ENCODE measurements around the gene ZNF701.
"Not testable (repeated sequence)": the region's sequence is repeated elsewhere in the genome, so short reads cannot be mapped to it uniquely, and the experiment has no call there.

The ZNF701 gene

GRCh38 chr19:52566588-52566987 lies 3.5 kb upstream of the ZNF701 start:
- DNase-seq: no peak

GRCh38 chr19:52567921-52568320 lies 2.2 kb upstream of the ZNF701 start:
- no peak for DNase-seq

- not testable (repeated sequence) for DNase-seq
Observed at GRCh38 chr19:52569638-52569999, 468 bp upstream of the ZNF701 start.

GRCh38 chr19:52584736-52585440 lies 14.8 kb downstream of the ZNF701 start:
- no peak for DNase-seq

- DNase-seq: no peak
Observed at GRCh38 chr19:52585604-52586003, 15.5 kb downstream of the ZNF701 start.

GRCh38 chr19:52590728-52591127 lies 20.6 kb downstream of the ZNF701 start:
- DNase-seq: no peak

GRCh38 chr19:52592301-52592700 lies 22.2 kb downstream of the ZNF701 start:
- no peak for DNase-seq

GRCh38 chr19:52593441-52593840 lies 23.4 kb downstream of the ZNF701 start:
- not testable (repeated sequence) for DNase-seq

GRCh38 chr19:52599241-52599640 lies 29.2 kb downstream of the ZNF701 start:
- DNase-seq: no peak

GRCh38 chr19:52600639-52601024 lies 30.5 kb downstream of the ZNF701 start:
- DNase-seq: no peak

- peak; percentile 74 for DNase-seq
Observed at GRCh38 chr19:52601025-52601973, 31.2 kb downstream of the ZNF701 start.

GRCh38 chr19:52601974-52602366 lies 31.9 kb downstream of the ZNF701 start:
- DNase-seq: not testable (repeated sequence)

GRCh38 chr19:52602941-52603340 lies 32.9 kb downstream of the ZNF701 start:
- no peak for DNase-seq

- DNase-seq: no peak
Observed at GRCh38 chr19:52603558-52604207, 33.6 kb downstream of the ZNF701 start.

GRCh38 chr19:52613299-52613906 lies 43.3 kb downstream of the ZNF701 start:
- DNase-seq: no peak

GRCh38 chr19:52621376-52621775 lies 51.3 kb downstream of the ZNF701 start:
- no peak for DNase-seq

GRCh38 chr19:52622261-52622660 lies 52.2 kb downstream of the ZNF701 start:
- no peak for DNase-seq

GRCh38 chr19:52626915-52627314 lies 56.8 kb downstream of the ZNF701 start:
- DNase-seq: no peak

GRCh38 chr19:52627441-52627840 lies 57.4 kb downstream of the ZNF701 start:
- not testable (repeated sequence) for DNase-seq

- no peak for DNase-seq
Observed at GRCh38 chr19:52635786-52636570, 65.9 kb downstream of the ZNF701 start.

Measured in GDM1 (cell line).